HEK293 (cell line): Measurements from ENCODE around the gene ATP2C1.

ENCODE experiments used
- ZNF473 ChIP-seq: fragments of 450-650 bp; formaldehyde crosslinking; IDR thresholded peaks from 2 replicates; pipeline ENCODE4 v1.5.1; 2017; ENCODE audit warnings: missing biosample characterization, missing genetic modification characterization
- TF ChIP-seq, protein P1 (sequence below): fragments of 450-650 bp; formaldehyde crosslinking; IDR thresholded peaks from 2 replicates; pipeline ENCODE4 v1.5.1; 2016; ENCODE audit warnings: missing biosample characterization, missing genetic modification characterization

DNA sequence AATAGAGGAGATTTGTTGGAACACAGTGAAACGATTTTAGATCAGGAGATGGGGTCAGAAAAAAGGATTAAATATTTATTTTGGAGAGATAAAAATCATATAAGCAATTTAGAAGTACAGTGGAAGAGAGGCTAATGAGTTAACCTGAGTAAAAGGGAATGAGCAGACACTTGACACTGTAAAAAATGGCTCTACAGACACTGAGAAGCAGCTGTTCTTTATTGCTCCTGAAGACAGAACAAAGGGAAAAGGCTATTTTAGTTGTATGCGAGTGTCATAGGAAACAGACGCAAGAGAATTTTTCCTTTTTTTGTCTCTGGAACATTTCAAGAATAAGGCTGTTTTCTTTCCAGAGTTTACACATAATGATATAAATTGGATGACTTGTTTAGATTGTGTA lies 98.5 kb downstream of the ATP2C1 start:
- TF ChIP-seq, protein P1, sequence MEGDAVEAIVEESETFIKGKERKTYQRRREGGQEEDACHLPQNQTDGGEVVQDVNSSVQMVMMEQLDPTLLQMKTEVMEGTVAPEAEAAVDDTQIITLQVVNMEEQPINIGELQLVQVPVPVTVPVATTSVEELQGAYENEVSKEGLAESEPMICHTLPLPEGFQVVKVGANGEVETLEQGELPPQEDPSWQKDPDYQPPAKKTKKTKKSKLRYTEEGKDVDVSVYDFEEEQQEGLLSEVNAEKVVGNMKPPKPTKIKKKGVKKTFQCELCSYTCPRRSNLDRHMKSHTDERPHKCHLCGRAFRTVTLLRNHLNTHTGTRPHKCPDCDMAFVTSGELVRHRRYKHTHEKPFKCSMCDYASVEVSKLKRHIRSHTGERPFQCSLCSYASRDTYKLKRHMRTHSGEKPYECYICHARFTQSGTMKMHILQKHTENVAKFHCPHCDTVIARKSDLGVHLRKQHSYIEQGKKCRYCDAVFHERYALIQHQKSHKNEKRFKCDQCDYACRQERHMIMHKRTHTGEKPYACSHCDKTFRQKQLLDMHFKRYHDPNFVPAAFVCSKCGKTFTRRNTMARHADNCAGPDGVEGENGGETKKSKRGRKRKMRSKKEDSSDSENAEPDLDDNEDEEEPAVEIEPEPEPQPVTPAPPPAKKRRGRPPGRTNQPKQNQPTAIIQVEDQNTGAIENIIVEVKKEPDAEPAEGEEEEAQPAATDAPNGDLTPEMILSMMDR (tag by site-specific recombination) = no peak
- no peak for TF ChIP-seq ZNF473
